ENCODE results near the gene RAB3B.
"Not testable (repeated sequence)": the region's sequence is repeated elsewhere in the genome, so short reads cannot be mapped to it uniquely, and the experiment has no call there.

Gene RAB3B

DNA sequence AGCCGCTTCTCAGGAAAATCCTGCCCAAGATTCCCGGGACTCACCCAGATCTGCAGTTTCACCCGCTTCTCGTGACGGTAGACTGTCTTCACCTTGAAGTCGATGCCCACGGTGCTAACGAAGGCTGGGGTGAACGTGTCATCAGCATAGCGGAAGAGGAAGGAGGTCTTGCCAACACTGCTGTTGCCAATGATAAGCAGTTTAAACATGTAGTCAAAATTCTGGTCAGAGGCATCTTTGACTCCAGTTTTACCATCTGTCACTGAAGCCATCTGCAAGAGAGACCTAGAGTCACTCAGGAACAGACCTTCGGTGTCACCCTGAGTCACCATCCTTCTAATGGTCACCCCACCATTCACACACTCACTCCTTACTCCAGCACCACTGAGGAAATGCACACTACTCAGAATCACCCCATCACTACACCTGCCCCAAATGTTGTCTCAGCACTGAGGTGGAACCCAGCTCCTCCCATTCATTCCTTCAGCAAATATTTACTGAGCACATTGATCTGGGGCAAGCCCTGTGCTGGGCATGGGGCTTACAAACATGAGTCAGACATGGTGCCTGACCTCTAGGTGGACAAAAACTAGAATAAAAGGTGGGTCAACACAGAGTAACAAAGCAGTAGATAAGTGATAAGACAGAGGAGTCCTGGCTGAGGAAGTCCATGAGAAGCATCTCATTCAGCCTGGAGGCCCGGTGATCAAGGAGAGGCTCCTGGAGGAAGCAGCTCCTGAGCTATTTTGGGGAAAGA, 13.5 kb downstream of the RAB3B start:
- DNase-seq (ENCODE audit: low spot score) = no peak
- no peak for TF ChIP-seq CTCF (IDR thresholded peaks at IDR 0.05; ENCODE audit: extremely low read depth, insufficient read depth, missing control alignments)
- in situ Hi-C loops (cut with MboI; ENCODE audit: low pct_unique_long_range_greater_than_20kb, low sequenced_read_pairs, unreplicated experiment) = no loop called here

DNA sequence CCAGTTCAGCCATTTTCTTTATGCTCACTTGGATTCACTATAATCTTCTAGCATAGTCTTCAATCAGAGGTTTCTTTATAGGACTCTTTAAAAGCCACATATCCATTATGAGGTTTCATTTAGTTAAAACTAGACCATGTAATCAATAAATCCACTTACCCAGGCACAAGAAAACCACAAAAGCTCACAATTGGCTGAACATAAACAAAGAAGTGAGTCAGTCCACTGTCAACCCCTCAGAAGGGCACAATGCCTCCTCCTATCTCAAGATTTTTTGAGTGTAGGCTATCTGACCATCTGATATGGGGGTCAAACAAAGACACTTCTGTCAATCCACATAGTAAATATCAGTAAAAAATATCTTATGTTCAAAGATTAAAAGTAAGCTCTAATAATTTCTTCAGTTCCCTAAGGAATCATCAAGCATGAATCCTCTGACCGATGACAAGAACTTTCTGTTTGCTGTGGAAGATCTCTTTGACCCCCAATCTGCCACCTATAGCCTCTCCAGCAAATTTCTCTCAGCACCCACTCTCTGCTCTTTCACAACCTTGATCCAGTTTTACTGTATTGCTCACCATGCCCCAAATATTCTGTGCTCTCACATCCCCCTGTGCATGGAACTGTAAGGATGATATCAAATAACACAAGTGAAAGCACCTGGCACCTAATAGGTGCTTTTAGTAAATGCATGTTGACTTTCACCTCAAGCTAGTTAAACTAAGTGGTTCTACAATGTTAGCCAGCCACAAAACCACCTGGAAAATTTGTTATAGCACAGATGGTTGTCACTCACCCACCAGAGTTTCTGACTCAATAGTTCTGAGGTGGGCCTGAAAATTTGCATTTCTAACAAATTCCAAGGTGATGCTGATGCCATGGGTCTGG, 16.7 kb downstream of the RAB3B start:
- no peak for DNase-seq (ENCODE audit: low spot score)

GRCh38 chr1:51969038-51969705, 21.3 kb downstream of the RAB3B start:
- no peak for DNase-seq (ENCODE audit: low spot score)
- in situ Hi-C loops (cut with MboI; ENCODE audit: low pct_unique_long_range_greater_than_20kb, low sequenced_read_pairs, unreplicated experiment) = no loop called here
- no peak for TF ChIP-seq CTCF (IDR thresholded peaks at IDR 0.05; ENCODE audit: extremely low read depth, insufficient read depth, missing control alignments)

More for the DNA sequence above, 16.7 kb downstream of the RAB3B start:
- TF ChIP-seq CTCF (IDR thresholded peaks at IDR 0.05; ENCODE audit: extremely low read depth, insufficient read depth, missing control alignments) = no peak
- in situ Hi-C loops (cut with MboI; ENCODE audit: low pct_unique_long_range_greater_than_20kb, low sequenced_read_pairs, unreplicated experiment) = no loop called here

GRCh38 chr1:51968632-51969031, 21.9 kb downstream of the RAB3B start:
- no peak for DNase-seq (ENCODE audit: low spot score)
- TF ChIP-seq CTCF (IDR thresholded peaks at IDR 0.05; ENCODE audit: extremely low read depth, insufficient read depth, missing control alignments) = no peak
- in situ Hi-C loops (cut with MboI; ENCODE audit: low pct_unique_long_range_greater_than_20kb, low sequenced_read_pairs, unreplicated experiment) = no loop called here

GRCh38 chr1:51967213-51967791, 23.2 kb downstream of the RAB3B start:
- in situ Hi-C loops (cut with MboI; ENCODE audit: low pct_unique_long_range_greater_than_20kb, low sequenced_read_pairs, unreplicated experiment); DNase-seq (ENCODE audit: low spot score): not testable (repeated sequence)

DNA sequence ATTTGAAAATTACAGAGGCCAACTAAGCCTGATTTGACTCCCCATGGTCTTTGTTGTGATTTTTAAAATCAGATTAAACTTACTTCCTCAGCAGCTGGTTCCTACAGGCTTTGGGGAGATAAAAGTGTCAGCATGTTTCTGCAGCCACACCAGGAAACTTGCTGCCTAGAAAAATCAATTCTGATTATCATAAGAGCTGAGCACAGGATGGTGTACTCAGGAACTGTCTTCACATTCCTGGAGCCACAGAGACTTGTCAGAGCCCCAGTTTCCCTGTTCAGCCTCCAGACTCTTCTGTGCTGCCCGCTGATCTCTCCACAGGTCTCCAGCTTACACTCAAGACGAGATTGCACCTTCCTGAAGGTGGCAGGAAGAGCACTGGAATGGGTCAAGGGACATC, 23.9 kb downstream of the RAB3B start:
- no peak for TF ChIP-seq CTCF (IDR thresholded peaks at IDR 0.05; ENCODE audit: extremely low read depth, insufficient read depth, missing control alignments)
- in situ Hi-C loops (cut with MboI; ENCODE audit: low pct_unique_long_range_greater_than_20kb, low sequenced_read_pairs, unreplicated experiment) = no loop called here
- DNase-seq (ENCODE audit: low spot score) = no peak

Measured in GM13977 (cell line).